B cell (primary cell): ENCODE data around the gene TESPA1. TPM values are rescaled to one million over a fixed set of nuclear protein-coding genes. Genes with fewer than 3 reads are reported as not detected.

ENCODE experiments used
- ATAC-seq: fragments of 200-7000 bp; cut with Tn5 transposase; one replicate; pipeline ENCODE4 v1.10.0; 2021; ENCODE audit warnings: low read depth, mild to moderate bottlenecking, moderate number of reproducible peaks, moderate library complexity
- CTCF ChIA-PET: fragments of 350-600 bp; sonication (Branson Sonifier 250); formaldehyde crosslinking; loops from one replicate; lab custom pipeline; 2021; ENCODE audit warnings: antibody characterized with exemption, inconsistent platforms; lab: Charles Lee
- POLR2A ChIA-PET: fragments of 350-600 bp; sonication (Branson Sonifier 250); formaldehyde crosslinking; loops from one replicate; lab custom pipeline; 2021; ENCODE audit warnings: antibody characterized with exemption; lab: Charles Lee
- DNase-seq: peaks from one replicate; pipeline ENCODE4 v3.0.0; 2013
- H2AFZ ChIP-seq: 2 replicates; pipeline ENCODE4 v1.6.1; 2012; ENCODE audit warnings: mild to moderate bottlenecking, low read depth, low read length; ENCODE audit not compliant: insufficient read depth, poor library complexity, severe bottlenecking
- H3K27ac ChIP-seq, 2 donors: 1 replicate in 1 of 2; 2 replicates in 1 of 2; pipeline ENCODE4 v1.5.1; 2012 to 2013; ENCODE audit warnings: low read length in 2 of 2, mild to moderate bottlenecking in 2 of 2, moderate library complexity in 1 of 2
- H3K27me3 ChIP-seq, 4 experiments: fragments of 200-600 bp in 1 of 4; sonication (generic) in 1 of 4; replicated peaks in 1 of 4; 1 replicate in 2 of 4; 2 replicates in 2 of 4; pipeline versions ENCODE4 v1.6.1 to v1.7.0; 2013 to 2016; ENCODE audit warnings: low read length in 3 of 4, mild to moderate bottlenecking in 2 of 4, mixed read lengths in 1 of 4, moderate library complexity in 1 of 4; ENCODE audit not compliant: insufficient read depth in 4 of 4, control insufficient read depth in 3 of 4; ENCODE audit errors: control extremely low read depth in 1 of 4
- H3K36me3 ChIP-seq, 2 experiments: replicated peaks in 1 of 2; 1 replicate in 1 of 2; 2 replicates in 1 of 2; pipeline versions ENCODE4 v1.6.1 to v1.7.1; 2013; ENCODE audit warnings: low read length in 1 of 2; ENCODE audit not compliant: insufficient read depth in 2 of 2, control insufficient read depth in 1 of 2; ENCODE audit errors: control extremely low read depth in 1 of 2, extremely low read depth in 1 of 2
- H3K4me1 ChIP-seq, 2 donors: fragments of 200-600 bp in 1 of 2; sonication (generic) in 1 of 2; 1 replicate in 1 of 2; 2 replicates in 1 of 2; pipeline versions ENCODE4 v1.5.1 to v1.6.1; 2013 to 2017; ENCODE audit warnings: low read length in 2 of 2; ENCODE audit not compliant: control insufficient read depth in 2 of 2, insufficient read depth in 2 of 2
- H3K4me2 ChIP-seq: replicated peaks from 2 replicates; pipeline ENCODE3; 2012; ENCODE audit warnings: mild to moderate bottlenecking, low read depth, low read length; ENCODE audit not compliant: poor library complexity, severe bottlenecking
- H3K4me3 ChIP-seq, 5 experiments: fragments of 200-600 bp in 1 of 5; sonication (generic) in 1 of 5; 1 replicate in 3 of 5; 2 replicates in 2 of 5; pipeline versions ENCODE4 v1.5.1 to v1.7.0; 2011 to 2016; ENCODE audit warnings: low read length in 4 of 5, mild to moderate bottlenecking in 4 of 5, low read depth in 2 of 5, control low read depth in 1 of 5, moderate library complexity in 1 of 5; ENCODE audit not compliant: insufficient read depth in 1 of 5; ENCODE audit errors: control extremely low read depth in 1 of 5, extremely low read depth in 1 of 5
- H3K79me2 ChIP-seq: fragments of 200-600 bp; sonication (generic); one replicate; pipeline ENCODE4 v1.6.0; 2016; ENCODE audit warnings: low read length; ENCODE audit not compliant: control insufficient read depth, insufficient read depth
- H3K9ac ChIP-seq: fragments of 200-600 bp; sonication (generic); 2 replicates; pipeline ENCODE4 v1.6.1; 2017; ENCODE audit warnings: mild to moderate bottlenecking, low read length, moderate library complexity
- H3K9me3 ChIP-seq, 3 donors: one replicate each; pipeline versions ENCODE4 v1.6.1 to v1.7.1; 2013; ENCODE audit warnings: low read length in 2 of 3; ENCODE audit not compliant: control insufficient read depth in 2 of 3, insufficient read depth in 1 of 3; ENCODE audit errors: control extremely low read depth in 1 of 3
- H4K20me1 ChIP-seq: 2 replicates; pipeline ENCODE4 v1.6.0; 2012; ENCODE audit warnings: mild to moderate bottlenecking, low read length; ENCODE audit not compliant: insufficient read depth, control insufficient read depth, poor library complexity, severe bottlenecking
- H3K27ac Mint-ChIP-seq: one replicate; pipeline ENCODE4 v1.8.0; 2021; ENCODE audit warnings: mixed read lengths
- H3K27me3 Mint-ChIP-seq: one replicate; pipeline ENCODE4 v1.8.0; 2021; ENCODE audit warnings: mixed read lengths
- H3K4me1 Mint-ChIP-seq: one replicate; pipeline ENCODE4 v1.8.0; 2021; ENCODE audit warnings: mixed read lengths
- H3K4me3 Mint-ChIP-seq: one replicate; pipeline ENCODE4 v1.8.0; 2021; ENCODE audit warnings: mixed read lengths
- H3K9me3 Mint-ChIP-seq: one replicate; pipeline ENCODE4 v1.8.0; 2022; ENCODE audit warnings: mixed read lengths; ENCODE audit not compliant: insufficient read depth
- EZH2 ChIP-seq: IDR thresholded peaks from 2 replicates; pipeline ENCODE4 v1.6.1; 2012; ENCODE audit warnings: borderline replicate concordance, low read depth, mild to moderate bottlenecking, moderate library complexity, low read length; ENCODE audit not compliant: insufficient read depth, poor library complexity, severe bottlenecking
- WGBS: methylation state at CpG from one replicate; pipeline ENCODE4 v1.1.5; 2013; ENCODE audit warnings: missing lambda C conversion rate; ENCODE audit not compliant: insufficient coverage; 5-methylcytosine and 5-hydroxymethylcytosine counted together
- intact Hi-C: fragments of 100-400 bp; cut with micrococcal nuclease; formaldehyde crosslinking; loops from one replicate; pipeline ENCODE4 v1.10.0; 2022
- polyA plus RNA-seq: library from polyadenylated mRNA; depleted of rRNA; stranded (reverse); fragments of >200 nt; gene quantifications from 2 replicates; pipeline ENCODE4 v1.2.3, GENCODE V29; 2012
- total RNA-seq, 2 donors: library from RNA; stranded (reverse); fragments of 120-200 nt in 1 of 2; gene quantifications; 1 replicate in 1 of 2; 2 replicates in 1 of 2; pipeline versions ENCODE4 v1.2.3 to v1.2.4, GENCODE V29; 2013 to 2022
- TF ChIP-seq, protein P1 (sequence below): fragments of 200-600 bp; IDR thresholded peaks from one replicate; pipeline ENCODE4 v1.8.0; 2022; ENCODE audit warnings: antibody characterized with exemption, mild to moderate bottlenecking

Gene TESPA1
- total and polyA plus RNA-seq, 2 donors (not counting 1 experiment from before 2014, with no cell fraction given): 9.5 to 19.0 TPM

DNA sequence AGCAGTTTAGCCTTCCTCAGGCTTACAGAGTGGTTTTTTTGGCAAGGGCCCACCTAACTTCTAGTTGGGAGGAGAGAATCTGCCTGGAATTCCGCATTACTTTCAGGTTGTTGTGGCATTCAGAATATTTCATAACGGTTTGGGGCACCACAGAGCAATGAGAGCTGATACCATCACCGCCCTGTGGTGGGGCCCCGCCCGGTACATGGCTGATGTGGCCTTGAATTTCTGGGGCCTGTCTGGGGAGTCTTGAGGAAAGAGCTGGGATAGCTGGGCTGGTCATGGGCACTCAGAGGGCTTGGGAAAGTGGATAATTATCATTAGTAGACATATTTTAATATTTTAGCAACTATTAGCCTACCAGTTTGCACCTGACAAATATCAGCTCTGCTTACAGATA lies 4.2 kb downstream of the TESPA1 start:
- Mint-ChIP-seq H3K27ac (no peak overlapping the region), H3K4me3 (no peak overlapping the region), H3K9me3 (no peaks in the 10 kb centered on the region), H3K4me1 (peaks cover 68% of the 10 kb centered on the region), H3K27me3 (no peaks in the 10 kb centered on the region)
- Histone ChIP-seq H3K36me3 (peaks cover 7 to 14% of the 10 kb centered on the region in 2 experiments), H3K27me3 (no peaks in the 10 kb centered on the region), H3K4me2 (no peak overlapping the region), H3K4me1 (peaks cover 29 to 34% of the 10 kb centered on the region in 2 donors), H3K79me2 (peaks cover 66% of the 10 kb centered on the region), H3K27ac (no peak overlapping the region), H3K9me3 (no peaks in the 10 kb centered on the region), H3K4me3 (no peak overlapping the region), H4K20me1 (no peaks in the 10 kb centered on the region), H3K9ac (no peak overlapping the region), H2AFZ (no peak overlapping the region)
- ATAC-seq: no peak
- ChIA-PET POLR2A (no interaction called here), CTCF (interaction anchor here (6.3 kb wide), 1 partner anchor 13 kb away, joined by 37 read pairs; no protein-coding TSS in a partner anchor)
- DNase-seq: no peak
- intact Hi-C loops: no loop called here
- WGBS: 83% methylated on average over 5 of the region's 5 CpGs
- TF ChIP-seq EZH2: no peak

DNA sequence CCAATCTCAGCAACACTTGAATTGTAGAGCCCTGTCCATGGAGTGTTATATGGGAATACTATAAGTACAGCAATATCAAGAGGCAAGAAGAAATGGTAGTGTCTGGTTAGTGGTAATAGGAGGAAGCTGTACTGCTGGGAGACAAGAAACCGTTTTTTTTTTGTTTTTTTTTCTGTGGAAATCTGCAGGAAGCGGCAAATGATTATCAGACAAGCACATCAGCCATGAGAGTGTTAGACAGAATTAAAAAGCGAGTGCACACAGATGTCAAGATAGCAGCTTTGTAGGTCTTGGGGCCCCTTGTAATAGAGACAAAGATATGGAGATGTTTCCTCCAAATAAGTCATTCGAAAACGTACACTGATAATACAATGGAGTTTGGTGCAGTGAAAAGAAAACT lies 6.7 kb downstream of the TESPA1 start:
- no peaks in the 10 kb centered on the region for H4K20me1 ChIP-seq
- Mint-ChIP-seq H3K4me1 (peaks cover 43% of the 10 kb centered on the region), H3K9me3 (no peaks in the 10 kb centered on the region), H3K27me3 (no peaks in the 10 kb centered on the region), H3K4me3 (no peak overlapping the region), H3K27ac (no peak overlapping the region)
- H3K4me3 ChIP-seq: no peak overlapping the region
- ChIA-PET CTCF (interaction anchor here (0.7 to 6.3 kb wide), 3 partner anchors 16 to 94 kb away, joined by 3 to 37 read pairs (median 5); no protein-coding TSS in a partner anchor), POLR2A (no interaction called here)
- peaks cover 50% of the 10 kb centered on the region for H3K79me2 ChIP-seq
- H3K36me3 ChIP-seq: peaks cover 7 to 31% of the 10 kb centered on the region in 2 experiments
- H3K4me2 ChIP-seq: no peak overlapping the region
- H3K9ac ChIP-seq: no peak overlapping the region
- no peak for TF ChIP-seq EZH2
- TF ChIP-seq, protein P1, sequence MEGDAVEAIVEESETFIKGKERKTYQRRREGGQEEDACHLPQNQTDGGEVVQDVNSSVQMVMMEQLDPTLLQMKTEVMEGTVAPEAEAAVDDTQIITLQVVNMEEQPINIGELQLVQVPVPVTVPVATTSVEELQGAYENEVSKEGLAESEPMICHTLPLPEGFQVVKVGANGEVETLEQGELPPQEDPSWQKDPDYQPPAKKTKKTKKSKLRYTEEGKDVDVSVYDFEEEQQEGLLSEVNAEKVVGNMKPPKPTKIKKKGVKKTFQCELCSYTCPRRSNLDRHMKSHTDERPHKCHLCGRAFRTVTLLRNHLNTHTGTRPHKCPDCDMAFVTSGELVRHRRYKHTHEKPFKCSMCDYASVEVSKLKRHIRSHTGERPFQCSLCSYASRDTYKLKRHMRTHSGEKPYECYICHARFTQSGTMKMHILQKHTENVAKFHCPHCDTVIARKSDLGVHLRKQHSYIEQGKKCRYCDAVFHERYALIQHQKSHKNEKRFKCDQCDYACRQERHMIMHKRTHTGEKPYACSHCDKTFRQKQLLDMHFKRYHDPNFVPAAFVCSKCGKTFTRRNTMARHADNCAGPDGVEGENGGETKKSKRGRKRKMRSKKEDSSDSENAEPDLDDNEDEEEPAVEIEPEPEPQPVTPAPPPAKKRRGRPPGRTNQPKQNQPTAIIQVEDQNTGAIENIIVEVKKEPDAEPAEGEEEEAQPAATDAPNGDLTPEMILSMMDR: no peak
- H3K9me3 ChIP-seq: no peaks in the 10 kb centered on the region
- H3K27ac ChIP-seq: no peak overlapping the region
- 0% methylated on average over 1 of the region's 5 CpGs for WGBS
- peaks cover 6 to 13% of the 10 kb centered on the region in 2 donors for H3K4me1 ChIP-seq
- DNase-seq (no peak), ATAC-seq (no peak)
- no peaks in the 10 kb centered on the region for H3K27me3 ChIP-seq
- no peak overlapping the region for H2AFZ ChIP-seq
- intact Hi-C loops: no loop called here
